ENCODE data around the gene PPP6R2.

- no peak for TF ChIP-seq CTCF (IDR thresholded peaks at IDR 0.05)
- TF ChIP-seq POLR2A (IDR thresholded peaks at IDR 0.05), result no peak
These were observed 60.6 kb downstream of the PPP6R2 start for GRCh38 chr22:50403701-50404101.
